WTC11 (cell line): ENCODE results near the gene PRF1.

Experiments
- AFF4 ChIP-seq: sonication (generic); formaldehyde crosslinking; IDR thresholded peaks from 2 replicates; pipeline ENCODE4 v1.8.1; 2023; ENCODE audit warnings: mild to moderate bottlenecking, missing genetic modification reagents, borderline replicate concordance
- ATF2 ChIP-seq: sonication (generic); formaldehyde crosslinking; IDR thresholded peaks from 2 replicates; pipeline ENCODE4 v1.8.1; 2022; ENCODE audit warnings: low read depth, missing genetic modification reagents, borderline replicate concordance
- CREB1 ChIP-seq: sonication (generic); formaldehyde crosslinking; IDR thresholded peaks from 2 replicates; pipeline ENCODE4 v1.8.0; 2023; ENCODE audit warnings: mild to moderate bottlenecking, missing genetic modification reagents
- CTCF ChIP-seq: fragments of 200-600 bp; IDR thresholded peaks from 2 replicates; pipeline ENCODE4 v1.8.0; 2022; ENCODE audit warnings: antibody characterized with exemption
- ETV6 ChIP-seq: sonication (generic); formaldehyde crosslinking; IDR thresholded peaks from 2 replicates; pipeline ENCODE4 v1.8.1; 2022; ENCODE audit warnings: mild to moderate bottlenecking, missing genetic modification reagents
- FOXP4 ChIP-seq: sonication (generic); formaldehyde crosslinking; IDR thresholded peaks from 2 replicates; pipeline ENCODE4 v1.8.0; 2022; ENCODE audit warnings: mild to moderate bottlenecking, missing genetic modification reagents
- GRHL2 ChIP-seq: fragments of 250-450 bp; sonication (Bioruptor Pico); IDR thresholded peaks from 2 replicates; pipeline ENCODE4 v1.8.0; 2022; ENCODE audit warnings: mild to moderate bottlenecking, moderate library complexity; ENCODE audit not compliant: insufficient replicate concordance, severe bottlenecking
- HMGXB4 ChIP-seq: sonication (generic); formaldehyde crosslinking; IDR thresholded peaks from 2 replicates; pipeline ENCODE4 v1.8.1; 2023; ENCODE audit warnings: mild to moderate bottlenecking, moderate library complexity, missing genetic modification reagents
- MXD4 ChIP-seq: fragments of 250-450 bp; sonication (Bioruptor Pico); IDR thresholded peaks from 2 replicates; pipeline ENCODE4 v1.8.0; 2021; ENCODE audit warnings: mild to moderate bottlenecking, moderate library complexity, borderline replicate concordance
- NR2C2 ChIP-seq: sonication (generic); formaldehyde crosslinking; IDR thresholded peaks from 2 replicates; pipeline ENCODE4 v1.8.0; 2022; ENCODE audit warnings: mild to moderate bottlenecking, missing genetic modification reagents
- SP1 ChIP-seq: sonication (generic); formaldehyde crosslinking; conservative IDR thresholded peaks from 2 replicates; pipeline ENCODE4 v1.8.1; 2022; ENCODE audit warnings: missing genetic modification reagents
- ZBTB21 ChIP-seq: sonication (generic); formaldehyde crosslinking; IDR thresholded peaks from 2 replicates; pipeline ENCODE4 v1.8.1; 2023; ENCODE audit warnings: mild to moderate bottlenecking, missing genetic modification reagents, borderline replicate concordance
- TF ChIP-seq, protein P1 (sequence below): sonication (generic); formaldehyde crosslinking; conservative IDR thresholded peaks from 2 replicates; pipeline ENCODE4 v1.8.1; 2022; ENCODE audit warnings: mild to moderate bottlenecking, missing genetic modification reagents

DNA sequence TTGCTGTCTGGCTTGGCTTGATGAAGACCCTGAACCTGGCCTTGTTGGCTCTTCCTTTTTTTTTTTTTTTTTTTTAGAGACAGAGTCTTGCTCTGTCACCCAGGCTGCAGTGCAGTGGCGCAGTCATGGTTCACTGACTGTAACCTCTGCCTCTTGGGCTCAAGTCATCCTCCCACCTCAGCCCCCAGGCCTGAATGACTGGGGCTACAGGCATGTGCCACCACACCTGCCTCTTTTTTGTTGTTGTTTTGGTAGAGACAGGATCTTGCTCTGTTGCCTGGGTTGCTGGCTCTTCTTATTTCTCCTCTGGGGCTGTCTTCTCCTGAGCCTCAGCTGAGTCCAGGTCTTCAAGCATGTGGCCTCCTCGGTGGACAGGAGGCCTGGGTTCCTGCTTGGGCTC is 44.7 kb downstream of the PRF1 start:
- TF ChIP-seq FOXP4 (CRISPR knock-in tag) (no peak), CTCF (no peak), ATF2 (CRISPR knock-in tag) (no peak), NR2C2 (CRISPR knock-in tag) (no peak), CREB1 (no peak), ETV6 (CRISPR knock-in tag) (no peak), SP1 (no peak), AFF4 (CRISPR knock-in tag) (no peak), MXD4 (no peak), HMGXB4 (CRISPR knock-in tag) (no peak), ZBTB21 (CRISPR knock-in tag) (no peak), GRHL2 (CRISPR knock-in tag) (no peak)
- TF ChIP-seq, protein P1, sequence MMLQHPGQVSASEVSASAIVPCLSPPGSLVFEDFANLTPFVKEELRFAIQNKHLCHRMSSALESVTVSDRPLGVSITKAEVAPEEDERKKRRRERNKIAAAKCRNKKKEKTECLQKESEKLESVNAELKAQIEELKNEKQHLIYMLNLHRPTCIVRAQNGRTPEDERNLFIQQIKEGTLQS (CRISPR knock-in tag), result no peak
